Measurements from ENCODE around the gene CZIB.

Gene CZIB

GRCh38 chr1:53165408-53165961, 54.9 kb downstream of the CZIB start:
- TF ChIP-seq, protein P1, sequence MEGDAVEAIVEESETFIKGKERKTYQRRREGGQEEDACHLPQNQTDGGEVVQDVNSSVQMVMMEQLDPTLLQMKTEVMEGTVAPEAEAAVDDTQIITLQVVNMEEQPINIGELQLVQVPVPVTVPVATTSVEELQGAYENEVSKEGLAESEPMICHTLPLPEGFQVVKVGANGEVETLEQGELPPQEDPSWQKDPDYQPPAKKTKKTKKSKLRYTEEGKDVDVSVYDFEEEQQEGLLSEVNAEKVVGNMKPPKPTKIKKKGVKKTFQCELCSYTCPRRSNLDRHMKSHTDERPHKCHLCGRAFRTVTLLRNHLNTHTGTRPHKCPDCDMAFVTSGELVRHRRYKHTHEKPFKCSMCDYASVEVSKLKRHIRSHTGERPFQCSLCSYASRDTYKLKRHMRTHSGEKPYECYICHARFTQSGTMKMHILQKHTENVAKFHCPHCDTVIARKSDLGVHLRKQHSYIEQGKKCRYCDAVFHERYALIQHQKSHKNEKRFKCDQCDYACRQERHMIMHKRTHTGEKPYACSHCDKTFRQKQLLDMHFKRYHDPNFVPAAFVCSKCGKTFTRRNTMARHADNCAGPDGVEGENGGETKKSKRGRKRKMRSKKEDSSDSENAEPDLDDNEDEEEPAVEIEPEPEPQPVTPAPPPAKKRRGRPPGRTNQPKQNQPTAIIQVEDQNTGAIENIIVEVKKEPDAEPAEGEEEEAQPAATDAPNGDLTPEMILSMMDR (IDR thresholded peaks at IDR 0.05): no peak
- TF ChIP-seq ZFX (IDR thresholded peaks at IDR 0.05; ENCODE audit: borderline replicate concordance): no peak
- no peak overlapping the region for H3K27ac ChIP-seq

All from 22Rv1 (cell line).